Endothelial cell of umbilical vein (primary cell): Measurements from ENCODE around the gene GALR3. TPM values are rescaled to one million over a fixed set of nuclear protein-coding genes. Genes with fewer than 3 reads are reported as not detected.

Source experiments
- BruUV-seq: library from RNA; stranded (reverse); fragments of 400-500 nt; replicated peaks from 2 replicates; lab custom pipeline; 2021; lab: Mats Ljungman, UMichigan
- CTCF ChIA-PET: fragments of 300-600, 350-600 bp; sonication (Branson Sonifier 250); formaldehyde crosslinking; loops from one replicate; lab custom pipeline; 2021; ENCODE audit warnings: antibody characterized with exemption, inconsistent platforms; lab: Charles Lee
- POLR2A ChIA-PET: fragments of 300-600, 350-600 bp; sonication (Branson Sonifier 250); formaldehyde crosslinking; loops from one replicate; lab custom pipeline; 2021; ENCODE audit warnings: antibody characterized with exemption, inconsistent platforms; lab: Charles Lee
- DNase-seq: peaks from one replicate; pipeline ENCODE4 v3.0.0-alpha.2; 2011; ENCODE audit warnings: low read depth, low spot score
- FAIRE-seq: peaks from 2 replicates; lab custom pipeline; 2011; peaks lifted over from hg19 to GRCh38; lab: Jason Lieb, UNC
- H2AFZ ChIP-seq: 2 replicates; pipeline ENCODE4 v1.6.0; 2012; ENCODE audit warnings: low read depth, low read length, control low read depth, inconsistent platforms
- H3K27ac ChIP-seq: 2 replicates; pipeline ENCODE4 v1.5.1; 2011; ENCODE audit warnings: low read depth, mild to moderate bottlenecking, control low read depth, low read length, moderate library complexity; ENCODE audit not compliant: insufficient read depth
- H3K27me3 ChIP-seq, 2 experiments: 2 replicates each; pipeline versions ENCODE4 v1.6.0 to v1.6.1; 2011; ENCODE audit warnings: low read length in 2 of 2, mixed read lengths in 1 of 2; ENCODE audit not compliant: control insufficient read depth in 2 of 2, insufficient read depth in 2 of 2
- H3K36me3 ChIP-seq, 2 experiments: 2 replicates in 1 of 2; 3 replicates in 1 of 2; pipeline ENCODE4 v1.5.1; 2011; ENCODE audit warnings: low read length in 2 of 2, mild to moderate bottlenecking in 1 of 2, moderate library complexity in 1 of 2; ENCODE audit not compliant: control insufficient read depth in 2 of 2, insufficient read depth in 2 of 2; ENCODE audit errors: extremely low read depth in 1 of 2
- H3K4me1 ChIP-seq: 3 replicates; pipeline ENCODE4 v1.5.1; 2011; ENCODE audit warnings: mild to moderate bottlenecking, low read length; ENCODE audit not compliant: control insufficient read depth, insufficient read depth; ENCODE audit errors: extremely low read depth
- H3K4me2 ChIP-seq: 2 replicates; pipeline ENCODE4 v1.6.1; 2011; ENCODE audit warnings: low read length, control low read depth, mixed read lengths; ENCODE audit not compliant: insufficient read depth
- H3K4me3 ChIP-seq, 3 experiments: fragments of 200-600 bp in 1 of 3; sonication (generic), shearing (Covaris generic) in 1 of 3; replicated peaks in 1 of 3; 2 replicates each; pipeline ENCODE4 v1.5.1; 2011 to 2016; ENCODE audit warnings: control low read depth in 3 of 3, low read length in 3 of 3, mild to moderate bottlenecking in 2 of 3, inconsistent platforms in 1 of 3, low read depth in 1 of 3, moderate library complexity in 1 of 3; ENCODE audit not compliant: insufficient read depth in 1 of 3
- H3K79me2 ChIP-seq: 2 replicates; pipeline ENCODE4 v1.6.0; 2012; ENCODE audit warnings: low read length, inconsistent platforms; ENCODE audit not compliant: control insufficient read depth, insufficient read depth
- H3K9ac ChIP-seq: replicated peaks from 2 replicates; pipeline ENCODE3; 2011; ENCODE audit warnings: low read length, control low read depth; ENCODE audit not compliant: insufficient read depth; ENCODE audit errors: extremely low read depth
- H3K9me1 ChIP-seq: replicated peaks from 3 replicates; pipeline ENCODE4 v1.6.0; 2011; ENCODE audit warnings: mild to moderate bottlenecking, low read length; ENCODE audit not compliant: control insufficient read depth, insufficient read depth; ENCODE audit errors: extremely low read depth
- H3K9me3 ChIP-seq: replicated peaks from 2 replicates; pipeline ENCODE4 v1.5.1; 2012; ENCODE audit warnings: low read length, inconsistent platforms; ENCODE audit not compliant: control insufficient read depth, insufficient read depth
- H4K20me1 ChIP-seq: replicated peaks from 2 replicates; pipeline ENCODE3; 2011; ENCODE audit warnings: mild to moderate bottlenecking, low read length; ENCODE audit not compliant: control insufficient read depth, insufficient read depth; ENCODE audit errors: extremely low read depth
- EZH2 ChIP-seq: IDR thresholded peaks from 2 replicates; pipeline ENCODE4 v1.6.1; 2012; ENCODE audit warnings: borderline replicate concordance, low read depth, mild to moderate bottlenecking, moderate library complexity, low read length, inconsistent platforms; ENCODE audit not compliant: severe bottlenecking
- FOS ChIP-seq: IDR thresholded peaks from 2 replicates; pipeline ENCODE4 v1.6.1; 2011; ENCODE audit warnings: mild to moderate bottlenecking, low read length, moderate library complexity, borderline replicate concordance; ENCODE audit not compliant: insufficient read depth
- GATA2 ChIP-seq: IDR thresholded peaks from 2 replicates; pipeline ENCODE4 v1.7.0; 2011; ENCODE audit warnings: low read depth, mild to moderate bottlenecking, moderate library complexity, mixed read lengths, low read length; ENCODE audit not compliant: insufficient read length, insufficient read depth
- JUN ChIP-seq: IDR thresholded peaks from 2 replicates; pipeline ENCODE4 v1.6.1; 2011; ENCODE audit warnings: borderline replicate concordance, low read depth; ENCODE audit not compliant: insufficient read length, insufficient read depth
- MYC ChIP-seq: IDR thresholded peaks from one replicate; pipeline ENCODE4 v1.6.1; 2011; ENCODE audit warnings: mild to moderate bottlenecking, low read depth, low read length
- POLR2A ChIP-seq: IDR thresholded peaks from 2 replicates; pipeline ENCODE4 v1.6.1; 2012; ENCODE audit warnings: low read depth, mild to moderate bottlenecking, control low read depth, low read length
- POLR2AphosphoS5 ChIP-seq: IDR thresholded peaks from 2 replicates; pipeline ENCODE4 v1.6.1; 2012; ENCODE audit warnings: low read depth, mild to moderate bottlenecking, control low read depth, low read length, moderate library complexity; ENCODE audit not compliant: insufficient read depth
- dilution Hi-C: fragments of 300-500 bp; cut with MboI; formaldehyde crosslinking; loops from one replicate; pipeline ENCODE4 v1.15.0; 2019; ENCODE audit warnings: low sequenced_read_pairs; ENCODE audit not compliant: extremely low pct_ligation_motif_present
- intact Hi-C: fragments of 100-400 bp; cut with micrococcal nuclease; formaldehyde crosslinking; loops from one replicate; pipeline ENCODE4 v1.10.0; 2022
- polyA plus RNA-seq, 4 experiments: library from polyadenylated mRNA; depleted of rRNA in 3 of 4; stranded (reverse) in 3 of 4; unstranded in 1 of 4; fragments of >200 nt; gene quantifications; 2 replicates each; pipeline versions ENCODE4 v1.2.1 to v1.2.3, GENCODE V29; 2011 to 2012; ENCODE audit warnings: missing spikeins in 1 of 4
- total RNA-seq: library from RNA; stranded (reverse); gene quantifications from 2 replicates; pipeline ENCODE4 v1.2.3, GENCODE V29; 2021
- TF ChIP-seq, protein P1 (sequence below), 2 donors: IDR thresholded peaks; 1 replicate in 1 of 2; 2 replicates in 1 of 2; pipeline ENCODE4 v1.5.1; 2011; ENCODE audit warnings: low read length in 2 of 2, mild to moderate bottlenecking in 2 of 2, moderate library complexity in 2 of 2, control low read depth in 1 of 2, inconsistent platforms in 1 of 2, low read depth in 1 of 2; ENCODE audit not compliant: insufficient read depth in 1 of 2; ENCODE audit errors: extremely low read depth in 1 of 2
- TF ChIP-seq, protein P2 (sequence below): IDR thresholded peaks from 2 replicates; pipeline ENCODE4 v1.6.1; 2011; ENCODE audit not compliant: insufficient read depth, insufficient read length

The GALR3 gene
- total and polyA plus RNA-seq, 2 donors (not counting 3 experiments of a cell fraction or from before 2014, with no cell fraction given) = not detected

DNA sequence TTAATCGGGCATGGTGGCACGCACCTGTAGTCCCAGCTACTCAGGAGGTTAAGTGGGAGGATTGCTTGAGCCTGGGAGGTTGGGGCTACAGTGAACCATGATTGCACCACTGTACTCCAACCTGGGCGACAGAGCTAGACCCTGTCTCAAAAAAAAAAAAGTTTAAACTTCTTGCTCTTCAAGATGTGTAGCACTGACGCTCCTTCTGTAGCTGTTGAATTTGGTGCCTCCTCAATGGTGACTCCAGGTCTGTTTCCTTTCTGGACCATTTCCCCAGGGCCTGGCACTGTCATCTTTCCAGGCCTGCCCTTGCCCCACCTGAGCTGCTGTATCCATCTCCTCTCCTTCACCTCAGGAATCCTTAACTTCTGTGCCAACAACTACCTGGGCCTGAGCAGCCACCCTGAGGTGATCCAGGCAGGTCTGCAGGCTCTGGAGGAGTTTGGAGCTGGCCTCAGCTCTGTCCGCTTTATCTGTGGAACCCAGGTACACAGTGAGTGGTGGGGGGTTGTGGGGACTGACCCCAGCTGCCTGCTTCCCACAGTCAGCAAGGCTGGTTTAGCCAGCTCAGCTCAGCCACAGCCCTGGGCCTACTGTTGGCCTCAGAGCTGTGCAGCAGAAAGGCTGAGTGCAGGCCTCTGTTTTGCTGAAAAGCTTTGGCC lies 13.4 kb upstream of the GALR3 start:
- no peak overlapping the region for H3K4me2 ChIP-seq
- no peaks in the 10 kb centered on the region for H4K20me1 ChIP-seq
- FAIRE-seq (no peak), DNase-seq (no peak)
- H3K4me3 ChIP-seq = no peak overlapping the region
- H3K9ac ChIP-seq = no peak overlapping the region
- H3K79me2 ChIP-seq = peaks cover 13% of the 10 kb centered on the region
- H3K36me3 ChIP-seq = peaks cover 0 to under 1% of the 10 kb centered on the region in 2 experiments
- no peaks in the 10 kb centered on the region for H3K9me3 ChIP-seq
- no peaks in the 10 kb centered on the region for H3K27me3 ChIP-seq
- dilution Hi-C loops = no loop called here
- CTCF ChIA-PET = interaction anchor here (3.1 to 4.2 kb wide), 2 partner anchors 8 to 54 kb away, joined by 26 to 35 read pairs; no protein-coding TSS in a partner anchor
- intact Hi-C loops = loop anchor here (2.0 kb wide), 1 partner anchor 39 kb away; the partner anchor contains the start of gene EIF3L
- no TSS peak for BruUV-seq
- no peak overlapping the region for H2AFZ ChIP-seq
- POLR2A ChIA-PET = no interaction called here
- no peak overlapping the region for H3K27ac ChIP-seq
- H3K9me1 ChIP-seq = no peaks in the 10 kb centered on the region
- TF ChIP-seq FOS = no peak
- H3K4me1 ChIP-seq = peaks cover 24% of the 10 kb centered on the region

DNA sequence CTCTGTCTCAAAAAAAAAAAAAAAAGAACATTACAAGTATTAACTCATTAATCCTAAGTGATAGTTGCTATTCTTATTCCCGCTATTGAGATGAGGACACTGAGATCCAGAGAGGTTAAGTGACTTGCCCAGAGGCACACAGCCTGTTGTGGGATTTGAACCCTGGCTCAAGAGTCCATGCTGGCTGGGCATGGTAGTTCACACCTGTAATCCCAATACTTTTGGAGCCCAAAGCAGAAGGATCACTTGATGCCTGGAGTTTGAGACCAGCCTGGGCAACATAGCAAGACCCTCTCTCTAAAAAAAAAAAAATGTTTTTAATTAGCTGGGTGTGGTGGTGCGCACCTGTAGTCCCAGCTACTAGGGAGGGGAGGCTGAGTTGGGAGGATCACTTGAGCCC lies 11.3 kb upstream of the GALR3 start:
- BruUV-seq = no TSS peak
- no peak for TF ChIP-seq FOS
- no peak for TF ChIP-seq GATA2
- TF ChIP-seq EZH2 = no peak
- TF ChIP-seq, protein P1, sequence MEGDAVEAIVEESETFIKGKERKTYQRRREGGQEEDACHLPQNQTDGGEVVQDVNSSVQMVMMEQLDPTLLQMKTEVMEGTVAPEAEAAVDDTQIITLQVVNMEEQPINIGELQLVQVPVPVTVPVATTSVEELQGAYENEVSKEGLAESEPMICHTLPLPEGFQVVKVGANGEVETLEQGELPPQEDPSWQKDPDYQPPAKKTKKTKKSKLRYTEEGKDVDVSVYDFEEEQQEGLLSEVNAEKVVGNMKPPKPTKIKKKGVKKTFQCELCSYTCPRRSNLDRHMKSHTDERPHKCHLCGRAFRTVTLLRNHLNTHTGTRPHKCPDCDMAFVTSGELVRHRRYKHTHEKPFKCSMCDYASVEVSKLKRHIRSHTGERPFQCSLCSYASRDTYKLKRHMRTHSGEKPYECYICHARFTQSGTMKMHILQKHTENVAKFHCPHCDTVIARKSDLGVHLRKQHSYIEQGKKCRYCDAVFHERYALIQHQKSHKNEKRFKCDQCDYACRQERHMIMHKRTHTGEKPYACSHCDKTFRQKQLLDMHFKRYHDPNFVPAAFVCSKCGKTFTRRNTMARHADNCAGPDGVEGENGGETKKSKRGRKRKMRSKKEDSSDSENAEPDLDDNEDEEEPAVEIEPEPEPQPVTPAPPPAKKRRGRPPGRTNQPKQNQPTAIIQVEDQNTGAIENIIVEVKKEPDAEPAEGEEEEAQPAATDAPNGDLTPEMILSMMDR (IDR thresholded peaks at IDR 0.05; ENCODE audit: extremely low read depth in 1 of 2, insufficient read depth in 1 of 2, low read depth in 1 of 2, low read length in 2 of 2) = no peak
- no peak for TF ChIP-seq POLR2AphosphoS5
- TF ChIP-seq JUN = no peak
- TF ChIP-seq, protein P2, sequence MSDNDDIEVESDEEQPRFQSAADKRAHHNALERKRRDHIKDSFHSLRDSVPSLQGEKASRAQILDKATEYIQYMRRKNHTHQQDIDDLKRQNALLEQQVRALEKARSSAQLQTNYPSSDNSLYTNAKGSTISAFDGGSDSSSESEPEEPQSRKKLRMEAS = no peak
- no peak for TF ChIP-seq POLR2A
- TF ChIP-seq MYC = no peak
- Histone ChIP-seq H3K27ac (no peak overlapping the region), H3K9ac (no peak overlapping the region), H3K27me3 (no peaks in the 10 kb centered on the region), H3K4me3 (no peak overlapping the region), H3K79me2 (no peaks in the 10 kb centered on the region), H2AFZ (no peak overlapping the region), H4K20me1 (no peaks in the 10 kb centered on the region), H3K9me1 (no peaks in the 10 kb centered on the region), H3K4me2 (no peak overlapping the region), H3K36me3 (peaks cover 0 to 4% of the 10 kb centered on the region in 2 experiments), H3K4me1 (peaks cover 8% of the 10 kb centered on the region), H3K9me3 (no peaks in the 10 kb centered on the region)
- no peak for DNase-seq
- intact Hi-C loops = no loop called here
- dilution Hi-C loops = no loop called here
- ChIA-PET CTCF (no interaction called here), POLR2A (no interaction called here)
- FAIRE-seq = no peak
